ENCODE data around the gene KIAA1328. TPM values are rescaled to one million over a fixed set of nuclear protein-coding genes. Genes with fewer than 3 reads are reported as not detected.

KIAA1328 gene
- total RNA-seq, 1 donor from 2014 or later, result 17.2 TPM

DNA sequence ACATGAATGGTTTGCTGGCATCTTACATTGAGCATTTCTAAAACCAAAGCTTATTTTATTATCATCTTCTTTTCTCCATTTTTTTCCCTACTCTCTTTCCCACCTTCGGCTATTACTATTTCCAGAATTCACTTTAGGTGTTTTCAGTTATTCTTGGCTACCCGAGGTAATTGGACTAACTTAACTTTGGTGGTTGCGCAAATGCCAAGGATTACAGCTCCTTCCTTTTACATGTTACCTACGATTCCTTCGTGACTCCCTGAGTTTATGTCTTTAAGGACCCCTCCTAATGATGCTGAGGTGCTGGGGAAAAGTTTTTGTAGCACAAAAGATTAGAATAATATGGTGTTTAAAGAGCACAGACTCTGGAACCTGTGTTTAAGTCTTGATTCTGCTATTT, 14.3 kb downstream of the KIAA1328 start:
- Histone ChIP-seq H3K27ac (no peak overlapping the region), H3K9me3 (no peaks in the 10 kb centered on the region), H3K36me3 (peaks cover 0 to 4% of the 10 kb centered on the region in 2 donors), H3K4me3 (no peak overlapping the region), H3K27me3 (no peaks in the 10 kb centered on the region), H3K4me1 (no peaks in the 10 kb centered on the region)
- intact Hi-C loops (cut with DNase I), result no loop called here
- TF ChIP-seq, protein P1, sequence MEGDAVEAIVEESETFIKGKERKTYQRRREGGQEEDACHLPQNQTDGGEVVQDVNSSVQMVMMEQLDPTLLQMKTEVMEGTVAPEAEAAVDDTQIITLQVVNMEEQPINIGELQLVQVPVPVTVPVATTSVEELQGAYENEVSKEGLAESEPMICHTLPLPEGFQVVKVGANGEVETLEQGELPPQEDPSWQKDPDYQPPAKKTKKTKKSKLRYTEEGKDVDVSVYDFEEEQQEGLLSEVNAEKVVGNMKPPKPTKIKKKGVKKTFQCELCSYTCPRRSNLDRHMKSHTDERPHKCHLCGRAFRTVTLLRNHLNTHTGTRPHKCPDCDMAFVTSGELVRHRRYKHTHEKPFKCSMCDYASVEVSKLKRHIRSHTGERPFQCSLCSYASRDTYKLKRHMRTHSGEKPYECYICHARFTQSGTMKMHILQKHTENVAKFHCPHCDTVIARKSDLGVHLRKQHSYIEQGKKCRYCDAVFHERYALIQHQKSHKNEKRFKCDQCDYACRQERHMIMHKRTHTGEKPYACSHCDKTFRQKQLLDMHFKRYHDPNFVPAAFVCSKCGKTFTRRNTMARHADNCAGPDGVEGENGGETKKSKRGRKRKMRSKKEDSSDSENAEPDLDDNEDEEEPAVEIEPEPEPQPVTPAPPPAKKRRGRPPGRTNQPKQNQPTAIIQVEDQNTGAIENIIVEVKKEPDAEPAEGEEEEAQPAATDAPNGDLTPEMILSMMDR (IDR thresholded peaks at IDR 0.05), result no peak
- TF ChIP-seq POLR2AphosphoS5 (IDR thresholded peaks at IDR 0.05; ENCODE audit: insufficient read depth in 1 of 2, low read depth in 1 of 2), result no peak
- no peak for TF ChIP-seq POLR2A (IDR thresholded peaks at IDR 0.05)
- DNase-seq (ENCODE audit: extremely low spot score in 2 of 2), result no peak

- no peaks in the 10 kb centered on the region for H3K9me3 ChIP-seq
- no peaks in the 10 kb centered on the region for H3K36me3 ChIP-seq
- H3K27ac ChIP-seq, result no peak overlapping the region
- DNase-seq (ENCODE audit: extremely low spot score in 2 of 2), result no peak
- H3K4me1 ChIP-seq, result no peaks in the 10 kb centered on the region
- TF ChIP-seq POLR2AphosphoS5 (IDR thresholded peaks at IDR 0.05; ENCODE audit: insufficient read depth in 1 of 2, low read depth in 1 of 2), result no peak
- TF ChIP-seq POLR2A (IDR thresholded peaks at IDR 0.05), result no peak
- TF ChIP-seq, protein P1 (IDR thresholded peaks at IDR 0.05), result no peak
- intact Hi-C loops (cut with DNase I), result no loop called here
- no peak overlapping the region for H3K4me3 ChIP-seq
- H3K27me3 ChIP-seq, result no peaks in the 10 kb centered on the region
Observed at GRCh38 chr18:36843784-36844183, 14.9 kb downstream of the KIAA1328 start.

- DNase-seq (ENCODE audit: extremely low spot score in 2 of 2), result no peak
- Histone ChIP-seq H3K27ac (no peak overlapping the region), H3K4me3 (no peak overlapping the region), H3K4me1 (no peaks in the 10 kb centered on the region), H3K9me3 (no peaks in the 10 kb centered on the region), H3K36me3 (peaks cover 0 to 6% of the 10 kb centered on the region in 2 donors), H3K27me3 (no peaks in the 10 kb centered on the region)
- TF ChIP-seq POLR2AphosphoS5 (IDR thresholded peaks at IDR 0.05; ENCODE audit: insufficient read depth in 1 of 2, low read depth in 1 of 2), result no peak
- no peak for TF ChIP-seq POLR2A (IDR thresholded peaks at IDR 0.05)
- TF ChIP-seq, protein P1 (IDR thresholded peaks at IDR 0.05), result no peak
- intact Hi-C loops (cut with DNase I), result no loop called here
Observed at GRCh38 chr18:36848609-36849008, 19.7 kb downstream of the KIAA1328 start.

DNA sequence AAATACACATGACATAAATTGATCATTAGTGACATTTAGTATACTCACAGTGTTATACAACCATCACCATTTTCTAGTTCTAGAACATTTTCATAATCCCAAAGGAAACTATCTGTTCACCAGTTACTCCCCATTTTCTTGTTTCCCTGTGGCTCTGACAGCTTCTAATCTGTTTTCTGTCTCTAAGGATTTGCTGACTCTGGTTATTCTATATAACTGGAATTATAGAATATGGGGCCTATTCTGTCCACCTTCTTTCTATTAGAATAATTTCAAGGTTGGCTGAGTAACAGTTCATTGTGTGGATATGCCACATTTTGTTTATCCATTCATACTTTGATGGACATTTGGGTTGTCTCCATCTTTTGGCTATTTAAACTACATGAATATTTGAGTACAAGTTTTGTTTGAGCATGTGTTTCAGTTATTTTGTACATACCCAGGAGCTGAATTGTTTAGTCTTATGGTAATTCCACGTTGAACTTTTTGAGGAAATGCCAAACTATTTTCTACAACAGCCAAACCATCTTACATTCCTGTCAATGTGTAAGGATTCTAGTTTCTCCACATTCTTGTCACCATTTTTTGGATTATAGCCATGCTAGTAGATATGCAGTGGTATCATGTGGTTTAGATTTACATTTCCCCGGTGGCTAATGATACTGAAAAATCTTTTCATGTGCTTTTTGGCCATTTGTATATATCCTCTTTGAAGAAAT, 20.5 kb downstream of the KIAA1328 start:
- Histone ChIP-seq H3K36me3 (peaks cover 0 to 11% of the 10 kb centered on the region in 2 donors), H3K4me1 (no peaks in the 10 kb centered on the region), H3K27me3 (no peaks in the 10 kb centered on the region), H3K27ac (no peak overlapping the region), H3K4me3 (no peak overlapping the region), H3K9me3 (no peaks in the 10 kb centered on the region)
- TF ChIP-seq, protein P1 (IDR thresholded peaks at IDR 0.05), result no peak
- no peak for TF ChIP-seq POLR2A (IDR thresholded peaks at IDR 0.05)
- TF ChIP-seq POLR2AphosphoS5 (IDR thresholded peaks at IDR 0.05; ENCODE audit: insufficient read depth in 1 of 2, low read depth in 1 of 2), result no peak
- no peak for DNase-seq (ENCODE audit: extremely low spot score in 2 of 2)
- intact Hi-C loops (cut with DNase I), result no loop called here

DNA sequence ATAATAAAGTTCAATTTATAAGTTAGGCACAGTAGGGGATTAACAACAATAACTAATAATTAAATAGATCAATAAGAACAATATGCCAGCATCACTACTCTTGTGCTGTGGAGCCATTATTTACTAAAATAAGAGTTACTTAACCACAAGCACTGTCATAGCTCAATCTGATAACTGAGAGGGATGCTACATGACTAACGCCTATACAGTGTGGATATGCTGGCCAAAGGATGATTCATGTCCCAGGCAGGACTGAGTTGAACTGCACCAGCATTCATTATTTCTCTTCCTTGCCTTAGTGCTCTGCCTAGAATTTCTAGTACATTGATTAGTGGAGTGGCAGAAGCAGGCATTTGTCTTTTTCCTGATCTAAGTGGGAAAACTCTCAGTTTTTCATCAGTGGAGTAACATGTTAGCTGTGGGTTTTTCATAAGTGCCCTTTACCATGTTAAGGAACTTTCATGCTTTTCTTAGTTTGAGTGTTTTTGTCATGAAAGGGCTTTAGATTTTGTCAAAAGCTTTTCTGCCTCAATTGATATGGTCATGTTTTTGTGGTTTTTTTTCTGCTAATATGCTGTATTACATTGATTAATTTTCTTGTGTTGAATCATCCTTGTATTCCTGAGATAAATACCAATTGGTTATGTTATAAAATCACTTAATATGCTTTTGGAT, 21.7 kb downstream of the KIAA1328 start:
- Histone ChIP-seq H3K27ac (no peak overlapping the region), H3K9me3 (no peaks in the 10 kb centered on the region), H3K36me3 (peaks cover 0 to 11% of the 10 kb centered on the region in 2 donors), H3K27me3 (no peaks in the 10 kb centered on the region), H3K4me3 (no peak overlapping the region), H3K4me1 (no peaks in the 10 kb centered on the region)
- DNase-seq (ENCODE audit: extremely low spot score in 2 of 2), result no peak
- TF ChIP-seq, protein P1 (IDR thresholded peaks at IDR 0.05), result no peak
- TF ChIP-seq POLR2A (IDR thresholded peaks at IDR 0.05) (no peak), POLR2AphosphoS5 (IDR thresholded peaks at IDR 0.05; ENCODE audit: insufficient read depth in 1 of 2, low read depth in 1 of 2) (no peak)
- intact Hi-C loops (cut with DNase I), result no loop called here

Measured in vagina (tissue), 2 donors.